ENCODE data around the gene KDM3B.
A peak's percentile ranks its signal among the peaks of the same experiment; 100 is the strongest.

DNA sequence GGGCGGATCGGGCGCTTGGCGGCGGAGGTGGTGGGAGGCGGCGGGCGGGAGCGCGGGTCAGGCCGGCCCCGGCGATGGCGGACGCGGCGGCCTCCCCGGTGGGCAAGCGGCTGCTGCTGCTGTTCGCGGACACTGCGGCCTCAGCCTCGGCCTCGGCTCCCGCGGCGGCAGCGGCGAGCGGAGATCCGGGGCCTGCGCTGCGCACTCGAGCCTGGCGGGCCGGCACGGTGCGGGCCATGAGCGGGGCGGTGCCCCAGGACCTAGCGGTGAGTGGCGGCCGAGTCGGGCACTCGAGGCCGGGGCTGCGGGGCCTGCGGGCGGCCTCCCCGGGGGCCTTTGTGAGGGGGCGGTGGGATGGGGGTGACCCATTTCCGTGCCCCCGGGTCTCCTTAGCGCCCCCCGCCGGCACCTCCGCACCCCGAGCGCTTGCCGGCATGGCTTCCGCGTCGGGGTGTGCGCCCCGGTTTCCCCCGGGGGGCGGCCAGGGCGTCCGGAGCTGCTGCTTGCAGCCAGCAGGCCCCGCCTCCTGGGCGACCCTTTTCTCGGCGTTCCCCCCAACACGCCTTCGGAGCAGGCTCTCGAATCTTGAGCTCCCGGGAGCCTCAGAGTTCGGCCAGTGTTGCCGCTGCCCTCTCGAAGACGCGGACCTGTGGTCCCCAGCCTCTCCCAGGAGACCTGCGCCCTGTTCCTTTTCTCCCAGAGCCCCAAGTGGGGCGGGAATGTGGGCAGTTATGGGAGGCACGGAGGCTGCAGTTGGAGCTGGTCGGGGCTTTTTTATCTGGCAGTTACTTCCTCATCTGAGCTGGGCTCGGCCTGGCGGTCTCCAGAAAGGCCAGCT is 456 bp downstream of the KDM3B start:
- TF ChIP-seq, protein P1, sequence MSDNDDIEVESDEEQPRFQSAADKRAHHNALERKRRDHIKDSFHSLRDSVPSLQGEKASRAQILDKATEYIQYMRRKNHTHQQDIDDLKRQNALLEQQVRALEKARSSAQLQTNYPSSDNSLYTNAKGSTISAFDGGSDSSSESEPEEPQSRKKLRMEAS (IDR thresholded peaks at IDR 0.05) = 0 out of 2 replicates have a peak, but pooled peaks have one; percentile 8
- no peak for TF ChIP-seq RAD21 (IDR thresholded peaks at IDR 0.05; ENCODE audit: low read depth)
- no peak for TF ChIP-seq TAF1 (IDR thresholded peaks at IDR 0.05; ENCODE audit: low read depth)
- TF ChIP-seq, protein P2, sequence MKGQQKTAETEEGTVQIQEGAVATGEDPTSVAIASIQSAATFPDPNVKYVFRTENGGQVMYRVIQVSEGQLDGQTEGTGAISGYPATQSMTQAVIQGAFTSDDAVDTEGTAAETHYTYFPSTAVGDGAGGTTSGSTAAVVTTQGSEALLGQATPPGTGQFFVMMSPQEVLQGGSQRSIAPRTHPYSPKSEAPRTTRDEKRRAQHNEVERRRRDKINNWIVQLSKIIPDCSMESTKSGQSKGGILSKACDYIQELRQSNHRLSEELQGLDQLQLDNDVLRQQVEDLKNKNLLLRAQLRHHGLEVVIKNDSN (IDR thresholded peaks at IDR 0.05) = no peak
- no peak for TF ChIP-seq CREB1 (IDR thresholded peaks at IDR 0.05; ENCODE audit: low read depth)
- no peak for TF ChIP-seq TCF12 (IDR thresholded peaks at IDR 0.05; ENCODE audit: low read depth)
- no peak for TF ChIP-seq TEAD4 (IDR thresholded peaks at IDR 0.05)
- TF ChIP-seq, protein P3, sequence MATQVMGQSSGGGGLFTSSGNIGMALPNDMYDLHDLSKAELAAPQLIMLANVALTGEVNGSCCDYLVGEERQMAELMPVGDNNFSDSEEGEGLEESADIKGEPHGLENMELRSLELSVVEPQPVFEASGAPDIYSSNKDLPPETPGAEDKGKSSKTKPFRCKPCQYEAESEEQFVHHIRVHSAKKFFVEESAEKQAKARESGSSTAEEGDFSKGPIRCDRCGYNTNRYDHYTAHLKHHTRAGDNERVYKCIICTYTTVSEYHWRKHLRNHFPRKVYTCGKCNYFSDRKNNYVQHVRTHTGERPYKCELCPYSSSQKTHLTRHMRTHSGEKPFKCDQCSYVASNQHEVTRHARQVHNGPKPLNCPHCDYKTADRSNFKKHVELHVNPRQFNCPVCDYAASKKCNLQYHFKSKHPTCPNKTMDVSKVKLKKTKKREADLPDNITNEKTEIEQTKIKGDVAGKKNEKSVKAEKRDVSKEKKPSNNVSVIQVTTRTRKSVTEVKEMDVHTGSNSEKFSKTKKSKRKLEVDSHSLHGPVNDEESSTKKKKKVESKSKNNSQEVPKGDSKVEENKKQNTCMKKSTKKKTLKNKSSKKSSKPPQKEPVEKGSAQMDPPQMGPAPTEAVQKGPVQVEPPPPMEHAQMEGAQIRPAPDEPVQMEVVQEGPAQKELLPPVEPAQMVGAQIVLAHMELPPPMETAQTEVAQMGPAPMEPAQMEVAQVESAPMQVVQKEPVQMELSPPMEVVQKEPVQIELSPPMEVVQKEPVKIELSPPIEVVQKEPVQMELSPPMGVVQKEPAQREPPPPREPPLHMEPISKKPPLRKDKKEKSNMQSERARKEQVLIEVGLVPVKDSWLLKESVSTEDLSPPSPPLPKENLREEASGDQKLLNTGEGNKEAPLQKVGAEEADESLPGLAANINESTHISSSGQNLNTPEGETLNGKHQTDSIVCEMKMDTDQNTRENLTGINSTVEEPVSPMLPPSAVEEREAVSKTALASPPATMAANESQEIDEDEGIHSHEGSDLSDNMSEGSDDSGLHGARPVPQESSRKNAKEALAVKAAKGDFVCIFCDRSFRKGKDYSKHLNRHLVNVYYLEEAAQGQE (IDR thresholded peaks at IDR 0.05; ENCODE audit: low read depth) = no peak
- TF ChIP-seq ZBTB7A (IDR thresholded peaks at IDR 0.05; ENCODE audit: low read depth) = peak; percentile 38; the same call in 1 of the 2 replicates
- no peak; the same call in 1 of the 2 replicates for TF ChIP-seq YY1 (IDR thresholded peaks at IDR 0.05; ENCODE audit: low read depth)
- TF ChIP-seq FOXM1 (IDR thresholded peaks at IDR 0.05; ENCODE audit: borderline replicate concordance, low read depth) = no peak
- no peak for TF ChIP-seq EP300 (IDR thresholded peaks at IDR 0.05; ENCODE audit: borderline replicate concordance)
- TF ChIP-seq CEBPB (IDR thresholded peaks at IDR 0.05) = no peak
- 0 out of 2 replicates have a peak, but pooled peaks have one; percentile 7 for TF ChIP-seq EGR1 (IDR thresholded peaks at IDR 0.05)

All from Ishikawa (cell line).